ENCODE data around the gene NHEJ1.

DNA sequence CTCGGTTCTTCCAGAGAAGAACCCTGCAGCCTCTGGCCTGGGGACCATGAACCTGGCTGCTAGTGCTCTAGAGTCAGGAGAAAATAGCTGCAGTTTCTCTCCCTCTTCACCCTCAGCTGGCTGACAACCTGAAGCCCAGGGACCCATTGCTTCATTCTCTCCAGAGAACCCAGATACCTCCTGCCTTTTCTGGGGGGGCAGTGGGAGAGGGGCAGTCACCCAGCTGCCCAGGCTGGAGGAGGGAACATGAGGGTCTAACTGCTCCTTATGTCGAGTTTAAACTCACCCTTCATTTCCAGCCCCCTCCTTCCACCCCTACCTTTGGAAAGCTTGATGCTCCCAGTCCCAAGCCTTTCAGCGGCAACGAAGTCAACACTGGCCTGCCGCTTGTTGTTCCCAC lies 38.4 kb upstream of the NHEJ1 start:
- TF ChIP-seq POLR2A (IDR thresholded peaks at IDR 0.05) (no peak), POLR2AphosphoS5 (IDR thresholded peaks at IDR 0.05; ENCODE audit: insufficient read depth in 1 of 2, low read depth in 1 of 2) (no peak)
- TF ChIP-seq, protein P1, sequence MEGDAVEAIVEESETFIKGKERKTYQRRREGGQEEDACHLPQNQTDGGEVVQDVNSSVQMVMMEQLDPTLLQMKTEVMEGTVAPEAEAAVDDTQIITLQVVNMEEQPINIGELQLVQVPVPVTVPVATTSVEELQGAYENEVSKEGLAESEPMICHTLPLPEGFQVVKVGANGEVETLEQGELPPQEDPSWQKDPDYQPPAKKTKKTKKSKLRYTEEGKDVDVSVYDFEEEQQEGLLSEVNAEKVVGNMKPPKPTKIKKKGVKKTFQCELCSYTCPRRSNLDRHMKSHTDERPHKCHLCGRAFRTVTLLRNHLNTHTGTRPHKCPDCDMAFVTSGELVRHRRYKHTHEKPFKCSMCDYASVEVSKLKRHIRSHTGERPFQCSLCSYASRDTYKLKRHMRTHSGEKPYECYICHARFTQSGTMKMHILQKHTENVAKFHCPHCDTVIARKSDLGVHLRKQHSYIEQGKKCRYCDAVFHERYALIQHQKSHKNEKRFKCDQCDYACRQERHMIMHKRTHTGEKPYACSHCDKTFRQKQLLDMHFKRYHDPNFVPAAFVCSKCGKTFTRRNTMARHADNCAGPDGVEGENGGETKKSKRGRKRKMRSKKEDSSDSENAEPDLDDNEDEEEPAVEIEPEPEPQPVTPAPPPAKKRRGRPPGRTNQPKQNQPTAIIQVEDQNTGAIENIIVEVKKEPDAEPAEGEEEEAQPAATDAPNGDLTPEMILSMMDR (IDR thresholded peaks at IDR 0.05): no peak

Measured in vagina (tissue), 2 donors.